HG02610 (cell line): ENCODE data around the gene AOC3.

Experiments used
- ATAC-seq: cut with Tn5 transposase; IDR thresholded peaks from one replicate; pipeline ENCODE4 v1.9.1; 2021; ENCODE audit warnings: mild to moderate bottlenecking, moderate library complexity; ENCODE audit not compliant: unreplicated experiment

Gene AOC3

GRCh38 chr17:42850954-42851353 is at the start of gene AOC3:
Gene AOC3, plus strand, starts transcription at chr17:42851199. Its CDS starts 145 bp downstream, at chr17:42851344.
- no peak for ATAC-seq

- ATAC-seq = no peak
These were observed 47.7 kb upstream of the AOC3 start for GRCh38 chr17:42803074-42803883.

GRCh38 chr17:42804918-42805367 is 46.1 kb upstream of the AOC3 start:
- no peak for ATAC-seq

GRCh38 chr17:42806249-42806648 is 44.8 kb upstream of the AOC3 start:
- no peak for ATAC-seq

- ATAC-seq = no peak
These were observed 41.7 kb upstream of the AOC3 start for GRCh38 chr17:42809250-42809649.

- no peak for ATAC-seq
These were observed 36.2 kb upstream of the AOC3 start for GRCh38 chr17:42814633-42815399.

GRCh38 chr17:42817866-42818265 is 33.1 kb upstream of the AOC3 start:
- no peak for ATAC-seq

- ATAC-seq = no peak
These were observed 32.6 kb upstream of the AOC3 start for GRCh38 chr17:42818379-42818778.

- no peak for ATAC-seq
These were observed 31.0 kb upstream of the AOC3 start for GRCh38 chr17:42819939-42820535.

GRCh38 chr17:42821176-42821575 is 29.8 kb upstream of the AOC3 start:
- no peak for ATAC-seq

- no peak for ATAC-seq
These were observed 23.5 kb upstream of the AOC3 start for GRCh38 chr17:42827472-42827871.

GRCh38 chr17:42830971-42831370 is 20.0 kb upstream of the AOC3 start:
- no peak for ATAC-seq

- ATAC-seq = no peak
These were observed 18.6 kb upstream of the AOC3 start for GRCh38 chr17:42832213-42832933.

GRCh38 chr17:42832934-42833766 is 17.8 kb upstream of the AOC3 start, which contains the start of gene PSME3:
Gene PSME3, plus strand, starts transcription at chr17:42833397. Its CDS starts 235 bp downstream, at chr17:42833632.
- peak; percentile 78 for ATAC-seq

GRCh38 chr17:42833767-42834422 is 17.1 kb upstream of the AOC3 start:
- no peak for ATAC-seq

- ATAC-seq = no peak
These were observed 15.3 kb upstream of the AOC3 start for GRCh38 chr17:42835732-42836131.

- no peak for ATAC-seq
These were observed 8.9 kb upstream of the AOC3 start for GRCh38 chr17:42841975-42842685.

GRCh38 chr17:42843358-42843934 is 7.6 kb upstream of the AOC3 start:
- no peak for ATAC-seq
